SK-N-SH (cell line): ENCODE results near the gene DGKK. TPM values are rescaled to one million over a fixed set of nuclear protein-coding genes. Genes with fewer than 3 reads are reported as not detected.

Experiments used
- CTCF ChIA-PET: fragments of 300-600, 350-600 bp; formaldehyde crosslinking; extraction: SDS; loops from one replicate; lab custom pipeline; 2021; lab: Yijun Ruan, JAX
- POLR2A ChIA-PET: fragments of 350-600 bp; sonication (Branson Sonifier 250); formaldehyde crosslinking; extraction: SDS; loops from one replicate; lab custom pipeline; 2020; ENCODE audit warnings: antibody characterized with exemption, inconsistent platforms; lab: Yijun Ruan, JAX
- DNase-seq: peaks from one replicate; pipeline ENCODE4 v3.0.0; 2012
- H2AFZ ChIP-seq: fragments of 200-600 bp; sonication (generic); 2 replicates; pipeline ENCODE4 v1.8.1; 2016; ENCODE audit warnings: antibody characterized with exemption, mild to moderate bottlenecking, low read depth
- H3F3A ChIP-seq: fragments of 200-600 bp; sonication (generic); replicated peaks from 2 replicates; pipeline ENCODE3; 2016; ENCODE audit warnings: antibody characterized with exemption, mild to moderate bottlenecking; ENCODE audit not compliant: insufficient read depth
- H3K27ac ChIP-seq, 2 experiments: fragments of 200-500 bp in 1 of 2; fragments of 200-600 bp in 1 of 2; sonication (Bioruptor generic) in 1 of 2; sonication (generic), shearing (Covaris generic) in 1 of 2; 2 replicates each; pipeline versions ENCODE4 v1.5.1 to v1.6.1; 2014 to 2016; ENCODE audit warnings: low read depth in 2 of 2, inconsistent platforms in 1 of 2, low read length in 1 of 2, mild to moderate bottlenecking in 1 of 2, mixed read lengths in 1 of 2
- H3K27me3 ChIP-seq: fragments of 200-600 bp; sonication (generic), shearing (Covaris generic); 2 replicates; pipeline ENCODE4 v1.6.1; 2016; ENCODE audit warnings: mixed run types; ENCODE audit not compliant: insufficient read depth
- H3K36me3 ChIP-seq, 2 experiments: fragments of 200-500 bp in 1 of 2; fragments of 200-600 bp in 1 of 2; sonication (Bioruptor generic) in 1 of 2; sonication (generic) in 1 of 2; replicated peaks in 1 of 2; 2 replicates each; pipeline versions ENCODE3 to v1.5.1; 2014 to 2016; ENCODE audit warnings: low read length in 1 of 2, mild to moderate bottlenecking in 1 of 2; ENCODE audit not compliant: insufficient read depth in 2 of 2, control insufficient read depth in 1 of 2
- H3K4me1 ChIP-seq, 2 experiments: fragments of 200-500 bp in 1 of 2; fragments of 200-600 bp in 1 of 2; sonication (Bioruptor generic) in 1 of 2; sonication (generic), shearing (Covaris generic) in 1 of 2; 2 replicates each; pipeline versions ENCODE4 v1.5.1 to v1.6.1; 2014 to 2016; ENCODE audit warnings: low read depth in 1 of 2, low read length in 1 of 2, mixed run types in 1 of 2; ENCODE audit not compliant: insufficient read depth in 2 of 2, control insufficient read depth in 1 of 2
- H3K4me2 ChIP-seq: fragments of 200-600 bp; sonication (generic), shearing (Covaris generic); 2 replicates; pipeline ENCODE4 v1.6.1; 2017; ENCODE audit warnings: mixed run types
- H3K4me3 ChIP-seq, 2 experiments: fragments of 200-500 bp in 1 of 2; fragments of 200-600 bp in 1 of 2; sonication (Bioruptor generic) in 1 of 2; sonication (generic), shearing (Covaris generic) in 1 of 2; 2 replicates each; pipeline versions ENCODE4 v1.5.1 to v1.8.1; 2014 to 2016; ENCODE audit warnings: low read depth in 2 of 2, inconsistent platforms in 1 of 2, low read length in 1 of 2, mild to moderate bottlenecking in 1 of 2, mixed read lengths in 1 of 2, moderate library complexity in 1 of 2
- H3K79me2 ChIP-seq: fragments of 200-600 bp; sonication (generic); 2 replicates; pipeline ENCODE4 v1.8.1; 2017; ENCODE audit warnings: mild to moderate bottlenecking; ENCODE audit not compliant: insufficient read depth
- H3K9ac ChIP-seq: fragments of 200-600 bp; sonication (generic); 2 replicates; pipeline ENCODE4 v1.6.1; 2017; ENCODE audit warnings: mixed run types
- H3K9me2 ChIP-seq: fragments of 200-600 bp; sonication (generic); 2 replicates; pipeline ENCODE4 v1.6.1; 2017; ENCODE audit warnings: mixed run types
- H3K9me3 ChIP-seq: fragments of 200-600 bp; sonication (generic); 2 replicates; pipeline ENCODE4 v1.6.1; 2017; ENCODE audit warnings: mixed run types, mild to moderate bottlenecking, moderate library complexity
- H4K20me1 ChIP-seq: fragments of 200-600 bp; sonication (generic); 2 replicates; pipeline ENCODE4 v1.6.1; 2017; ENCODE audit warnings: mild to moderate bottlenecking, mixed run types; ENCODE audit not compliant: insufficient read depth
- CHD2 ChIP-seq: fragments of 150-350 bp; IDR thresholded peaks from 2 replicates; pipeline ENCODE4 v1.6.1; 2018; ENCODE audit warnings: low read length; ENCODE audit not compliant: partially characterized antibody
- ELF1 ChIP-seq: IDR thresholded peaks from 2 replicates; pipeline ENCODE4 v1.4.0; 2012
- FOSL2 ChIP-seq: IDR thresholded peaks from 2 replicates; pipeline ENCODE4 v1.4.0; 2012; ENCODE audit warnings: low read depth, mild to moderate bottlenecking, moderate library complexity, borderline replicate concordance
- NRF1 ChIP-seq: IDR thresholded peaks from 2 replicates; pipeline ENCODE4 v1.6.1; 2012; ENCODE audit warnings: low read depth, mild to moderate bottlenecking, low read length
- RFX5 ChIP-seq: IDR thresholded peaks from 2 replicates; pipeline ENCODE4 v1.6.1; 2012; ENCODE audit warnings: mild to moderate bottlenecking, improper control_type of control experiment, low read length
- RXRA ChIP-seq: IDR thresholded peaks from 2 replicates; pipeline ENCODE4 v1.4.0; 2012; ENCODE audit warnings: low read depth, mild to moderate bottlenecking, borderline replicate concordance
- SMC3 ChIP-seq: IDR thresholded peaks from 2 replicates; pipeline ENCODE4 v1.6.1; 2012; ENCODE audit warnings: low read depth, low read length, improper control_type of control experiment
- WGBS: methylation state at CpG from one replicate; pipeline ENCODE4 v1.1.6; 2017; ENCODE audit warnings: low lambda C conversion rate; 5-methylcytosine and 5-hydroxymethylcytosine counted together
- polyA plus RNA-seq, 3 experiments: library from polyadenylated mRNA; depleted of rRNA; stranded (reverse); fragments of >200 nt; gene quantifications; 2 replicates each; pipeline ENCODE4 v1.2.3, GENCODE V29; 2012
- TF ChIP-seq, protein P1 (sequence below): IDR thresholded peaks from 2 replicates; pipeline ENCODE4; 2012
- TF ChIP-seq, protein P2 (sequence below): IDR thresholded peaks from 2 replicates; pipeline ENCODE4 v1.4.0; 2012; ENCODE audit warnings: low read depth, borderline replicate concordance
- TF ChIP-seq, protein P3 (sequence below): fragments of 200-600 bp; sonication (generic); IDR thresholded peaks from 2 replicates; pipeline ENCODE4 v1.6.1; 2017; ENCODE audit warnings: antibody characterized with exemption, mild to moderate bottlenecking, moderate library complexity

The DGKK gene
- polyA plus RNA-seq, 1 of the 3 experiments (the other 2 are of a cell fraction), result 0.02 TPM

DNA sequence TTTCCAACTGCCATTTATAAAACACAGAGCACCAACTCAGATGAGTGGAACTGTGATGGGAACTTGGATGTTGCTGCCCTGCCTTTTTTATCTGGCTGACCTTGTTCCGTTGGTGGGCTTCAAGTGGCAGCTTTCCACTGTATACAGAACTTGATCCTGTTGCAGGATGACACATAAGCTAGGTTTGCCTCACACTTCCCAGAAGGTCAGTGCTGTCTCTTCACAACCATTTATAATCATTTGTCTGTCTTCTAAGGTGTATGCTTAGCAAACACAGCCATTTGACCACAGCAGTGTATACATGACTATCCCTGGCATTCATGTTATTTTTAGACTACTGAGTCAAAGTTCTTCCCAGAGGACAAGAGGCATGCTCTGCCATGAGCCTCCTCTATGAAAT is 20.3 kb downstream of the DGKK start:
- no peak for TF ChIP-seq CHD2
- TF ChIP-seq RXRA, result no peak
- TF ChIP-seq, protein P1, sequence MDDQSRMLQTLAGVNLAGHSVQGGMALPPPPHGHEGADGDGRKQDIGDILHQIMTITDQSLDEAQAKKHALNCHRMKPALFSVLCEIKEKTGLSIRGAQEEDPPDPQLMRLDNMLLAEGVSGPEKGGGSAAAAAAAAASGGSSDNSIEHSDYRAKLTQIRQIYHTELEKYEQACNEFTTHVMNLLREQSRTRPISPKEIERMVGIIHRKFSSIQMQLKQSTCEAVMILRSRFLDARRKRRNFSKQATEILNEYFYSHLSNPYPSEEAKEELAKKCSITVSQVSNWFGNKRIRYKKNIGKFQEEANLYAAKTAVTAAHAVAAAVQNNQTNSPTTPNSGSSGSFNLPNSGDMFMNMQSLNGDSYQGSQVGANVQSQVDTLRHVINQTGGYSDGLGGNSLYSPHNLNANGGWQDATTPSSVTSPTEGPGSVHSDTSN, result no peak
- TF ChIP-seq FOSL2, result no peak
- TF ChIP-seq, protein P2, sequence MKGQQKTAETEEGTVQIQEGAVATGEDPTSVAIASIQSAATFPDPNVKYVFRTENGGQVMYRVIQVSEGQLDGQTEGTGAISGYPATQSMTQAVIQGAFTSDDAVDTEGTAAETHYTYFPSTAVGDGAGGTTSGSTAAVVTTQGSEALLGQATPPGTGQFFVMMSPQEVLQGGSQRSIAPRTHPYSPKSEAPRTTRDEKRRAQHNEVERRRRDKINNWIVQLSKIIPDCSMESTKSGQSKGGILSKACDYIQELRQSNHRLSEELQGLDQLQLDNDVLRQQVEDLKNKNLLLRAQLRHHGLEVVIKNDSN, result no peak
- TF ChIP-seq RFX5, result no peak
- no peak for TF ChIP-seq NRF1
- no peak for TF ChIP-seq ELF1
- Histone ChIP-seq H3K4me1 (no peaks in the 10 kb centered on the region), H3K4me2 (no peak overlapping the region), H3K4me3 (no peak overlapping the region), H2AFZ (no peak overlapping the region), H4K20me1 (no peaks in the 10 kb centered on the region), H3K27ac (no peak overlapping the region), H3K9ac (no peak overlapping the region), H3K9me2 (no peaks in the 10 kb centered on the region), H3K27me3 (no peaks in the 10 kb centered on the region), H3K79me2 (no peaks in the 10 kb centered on the region), H3K36me3 (no peaks in the 10 kb centered on the region), H3F3A (no peaks in the 10 kb centered on the region), H3K9me3 (no peaks in the 10 kb centered on the region)
- WGBS, result 8% methylated on average over 1 of the region's 1 CpG
- DNase-seq, result no peak
- POLR2A ChIA-PET, result no interaction called here
- CTCF ChIA-PET, result no interaction called here

DNA sequence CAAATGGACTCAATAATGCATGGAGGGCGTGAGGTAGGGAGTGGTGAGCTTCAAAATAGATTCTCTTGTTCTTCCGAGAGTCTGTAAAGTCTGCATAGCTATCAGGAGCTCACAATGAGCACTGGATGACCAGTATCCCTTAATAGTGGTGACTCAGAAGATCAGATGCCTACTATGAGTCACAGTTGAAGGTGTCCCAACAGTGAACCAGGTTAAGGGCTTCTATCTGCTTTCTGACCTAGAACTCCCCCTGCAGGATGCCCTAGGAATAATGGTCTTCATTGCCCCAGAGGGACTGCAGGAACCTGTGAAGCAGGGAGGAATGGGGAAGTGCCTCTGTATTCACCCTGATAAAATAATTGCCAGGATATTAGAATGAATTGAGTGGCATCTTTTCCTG is 22.1 kb downstream of the DGKK start:
- CTCF ChIA-PET, result no interaction called here
- Histone ChIP-seq H3K36me3 (no peaks in the 10 kb centered on the region), H4K20me1 (no peaks in the 10 kb centered on the region), H3K79me2 (no peaks in the 10 kb centered on the region), H3K4me1 (no peaks in the 10 kb centered on the region), H3K9ac (no peak overlapping the region), H3K4me3 (no peak overlapping the region), H3K9me3 (no peaks in the 10 kb centered on the region), H3K27ac (no peak overlapping the region), H3K4me2 (no peak overlapping the region), H2AFZ (no peak overlapping the region), H3K9me2 (no peaks in the 10 kb centered on the region), H3F3A (no peaks in the 10 kb centered on the region), H3K27me3 (no peaks in the 10 kb centered on the region)
- POLR2A ChIA-PET, result no interaction called here
- DNase-seq, result no peak
- no peak for TF ChIP-seq SMC3
- TF ChIP-seq, protein P3, sequence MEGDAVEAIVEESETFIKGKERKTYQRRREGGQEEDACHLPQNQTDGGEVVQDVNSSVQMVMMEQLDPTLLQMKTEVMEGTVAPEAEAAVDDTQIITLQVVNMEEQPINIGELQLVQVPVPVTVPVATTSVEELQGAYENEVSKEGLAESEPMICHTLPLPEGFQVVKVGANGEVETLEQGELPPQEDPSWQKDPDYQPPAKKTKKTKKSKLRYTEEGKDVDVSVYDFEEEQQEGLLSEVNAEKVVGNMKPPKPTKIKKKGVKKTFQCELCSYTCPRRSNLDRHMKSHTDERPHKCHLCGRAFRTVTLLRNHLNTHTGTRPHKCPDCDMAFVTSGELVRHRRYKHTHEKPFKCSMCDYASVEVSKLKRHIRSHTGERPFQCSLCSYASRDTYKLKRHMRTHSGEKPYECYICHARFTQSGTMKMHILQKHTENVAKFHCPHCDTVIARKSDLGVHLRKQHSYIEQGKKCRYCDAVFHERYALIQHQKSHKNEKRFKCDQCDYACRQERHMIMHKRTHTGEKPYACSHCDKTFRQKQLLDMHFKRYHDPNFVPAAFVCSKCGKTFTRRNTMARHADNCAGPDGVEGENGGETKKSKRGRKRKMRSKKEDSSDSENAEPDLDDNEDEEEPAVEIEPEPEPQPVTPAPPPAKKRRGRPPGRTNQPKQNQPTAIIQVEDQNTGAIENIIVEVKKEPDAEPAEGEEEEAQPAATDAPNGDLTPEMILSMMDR, result peak; percentile 15; the same call in 1 of the 2 replicates
- 19% methylated on average over 2 of the region's 2 CpGs for WGBS
